Measurements from ENCODE around the gene NDC1. TPM values are rescaled to one million over a fixed set of nuclear protein-coding genes. Genes with fewer than 3 reads are reported as not detected.
"Not testable (repeated sequence)": the region's sequence is repeated elsewhere in the genome, so short reads cannot be mapped to it uniquely, and the experiment has no call there.

NDC1 gene
- polyA plus RNA-seq, 1 of the 3 experiments (the other 2 are of a cell fraction), result 11.5 TPM

GRCh38 chr1:53837924-53838653 is at the start of gene NDC1 (continued):
- TF ChIP-seq, protein P1, sequence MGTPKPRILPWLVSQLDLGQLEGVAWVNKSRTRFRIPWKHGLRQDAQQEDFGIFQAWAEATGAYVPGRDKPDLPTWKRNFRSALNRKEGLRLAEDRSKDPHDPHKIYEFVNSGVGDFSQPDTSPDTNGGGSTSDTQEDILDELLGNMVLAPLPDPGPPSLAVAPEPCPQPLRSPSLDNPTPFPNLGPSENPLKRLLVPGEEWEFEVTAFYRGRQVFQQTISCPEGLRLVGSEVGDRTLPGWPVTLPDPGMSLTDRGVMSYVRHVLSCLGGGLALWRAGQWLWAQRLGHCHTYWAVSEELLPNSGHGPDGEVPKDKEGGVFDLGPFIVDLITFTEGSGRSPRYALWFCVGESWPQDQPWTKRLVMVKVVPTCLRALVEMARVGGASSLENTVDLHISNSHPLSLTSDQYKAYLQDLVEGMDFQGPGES (IDR thresholded peaks at IDR 0.05; ENCODE audit: low read depth, low read length), result no peak
- TF ChIP-seq MXI1 (IDR thresholded peaks at IDR 0.05; ENCODE audit: low read depth, low read length) (peak; percentile 92), MEF2A (IDR thresholded peaks at IDR 0.05; ENCODE audit: borderline replicate concordance, low read depth) (no peak), REST (IDR thresholded peaks at IDR 0.05; ENCODE audit: low read depth, low read length) (no peak; the same call in 1 of the 2 replicates), RAD21 (IDR thresholded peaks at IDR 0.05; ENCODE audit: low read length) (no peak), USF2 (IDR thresholded peaks at IDR 0.05; ENCODE audit: borderline replicate concordance, low read depth, low read length) (no peak)

DNA sequence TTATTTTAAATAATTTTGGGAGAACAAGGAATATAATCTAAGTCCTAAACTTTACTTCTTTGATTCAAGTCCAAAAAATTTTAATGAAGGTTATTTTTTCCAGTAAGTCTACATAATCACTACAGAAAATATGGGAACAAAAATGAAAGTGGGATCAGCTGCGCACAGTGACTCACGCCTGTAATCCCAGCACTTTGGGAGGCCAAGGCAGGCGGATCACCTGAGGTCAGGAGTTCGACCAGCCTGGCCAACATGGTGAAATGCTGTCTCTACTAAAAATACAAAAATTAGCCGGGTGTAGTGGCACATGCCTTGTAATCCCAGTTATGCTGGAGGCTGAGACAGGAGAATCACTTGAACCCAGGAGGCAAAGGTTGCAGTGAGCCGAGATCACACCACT is 45.5 kb upstream of the NDC1 start:
- H4K20me1 ChIP-seq (ENCODE audit: insufficient read depth); H3K27ac ChIP-seq (ENCODE audit: low read depth in 2 of 2, low read length in 1 of 2); H3K9me3 ChIP-seq; POLR2A ChIA-PET; H3K9ac ChIP-seq; H3K27me3 ChIP-seq (ENCODE audit: insufficient read depth); H2AFZ ChIP-seq (ENCODE audit: low read depth); H3K4me1 ChIP-seq (ENCODE audit: control insufficient read depth in 1 of 2, insufficient read depth in 2 of 2, low read depth in 1 of 2, low read length in 1 of 2); H3K79me2 ChIP-seq (ENCODE audit: insufficient read depth); H3F3A ChIP-seq (replicated peaks; ENCODE audit: insufficient read depth); H3K4me2 ChIP-seq; H3K9me2 ChIP-seq; DNase-seq; H3K4me3 ChIP-seq (ENCODE audit: low read depth in 2 of 2, low read length in 1 of 2): not testable (repeated sequence)
- peaks cover 15 to 31% of the 10 kb centered on the region in 2 experiments for H3K36me3 ChIP-seq (replicated peaks in 1 of 2; ENCODE audit: control insufficient read depth in 1 of 2, insufficient read depth in 2 of 2, low read length in 1 of 2)
- CTCF ChIA-PET, result interaction anchor here (1.0 to 1.9 kb wide), 3 partner anchors 23 to 65 kb away, joined by 3 to 13 read pairs (median 10); no protein-coding TSS in a partner anchor
- WGBS (ENCODE audit: low lambda C conversion rate), result 87% methylated on average over 6 of the region's 6 CpGs

DNA sequence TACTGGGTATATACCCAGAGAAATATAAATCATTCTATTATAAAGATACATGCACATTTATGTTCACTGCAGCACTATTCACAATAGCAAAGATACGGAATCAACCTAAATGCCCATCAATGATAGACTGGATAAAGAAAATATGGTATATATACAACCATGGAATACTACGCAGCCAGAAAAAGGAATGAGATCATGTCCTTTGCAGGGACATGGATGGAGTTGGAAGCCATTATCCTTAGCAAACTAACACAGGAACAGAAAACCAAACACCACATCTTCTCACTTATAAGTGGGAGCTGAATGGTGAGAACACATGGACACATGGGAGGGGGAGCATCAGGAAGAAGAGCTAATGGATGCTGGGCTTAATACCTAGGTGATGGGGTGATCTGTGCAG is 43.8 kb upstream of the NDC1 start:
- H3K27ac ChIP-seq (ENCODE audit: low read depth in 2 of 2, low read length in 1 of 2); H3K9me3 ChIP-seq; H3K4me1 ChIP-seq (ENCODE audit: control insufficient read depth in 1 of 2, insufficient read depth in 2 of 2, low read depth in 1 of 2, low read length in 1 of 2); H3K9me2 ChIP-seq; DNase-seq; H3K9ac ChIP-seq; H3K4me2 ChIP-seq; H3K79me2 ChIP-seq (ENCODE audit: insufficient read depth); H3K27me3 ChIP-seq (ENCODE audit: insufficient read depth); H3F3A ChIP-seq (replicated peaks; ENCODE audit: insufficient read depth); H4K20me1 ChIP-seq (ENCODE audit: insufficient read depth); H3K4me3 ChIP-seq (ENCODE audit: low read depth in 2 of 2, low read length in 1 of 2); H2AFZ ChIP-seq (ENCODE audit: low read depth): not testable (repeated sequence)
- peaks cover 28 to 36% of the 10 kb centered on the region in 2 experiments for H3K36me3 ChIP-seq (replicated peaks in 1 of 2; ENCODE audit: control insufficient read depth in 1 of 2, insufficient read depth in 2 of 2, low read length in 1 of 2)
- POLR2A ChIA-PET, result interaction anchor here (0.6 kb wide), 1 partner anchor 244 kb away, joined by 3 read pairs; no protein-coding TSS in a partner anchor
- 89% methylated on average over 2 of the region's 2 CpGs for WGBS (ENCODE audit: low lambda C conversion rate)
- CTCF ChIA-PET, result interaction anchor here (1.0 to 5.6 kb wide), 4 partner anchors 21 to 77 kb away, joined by 4 to 60 read pairs (median 12); no protein-coding TSS in a partner anchor

Measured in SK-N-SH (cell line).